Esophagus (tissue), 2 donors: ENCODE measurements around the gene BEND6. TPM values are rescaled to one million over a fixed set of nuclear protein-coding genes. Genes with fewer than 3 reads are reported as not detected.

Source experiments
- H3K27ac ChIP-seq, 2 donors: one replicate each; pipeline ENCODE4 v1.5.1; 2013; ENCODE audit warnings: low read depth in 2 of 2, mild to moderate bottlenecking in 2 of 2, inconsistent platforms in 1 of 2, low read length in 1 of 2, moderate library complexity in 1 of 2
- H3K27me3 ChIP-seq, 2 donors: one replicate each; pipeline ENCODE4 v1.6.1; 2013; ENCODE audit warnings: low read length in 2 of 2, control low read depth in 1 of 2, mild to moderate bottlenecking in 1 of 2; ENCODE audit not compliant: insufficient read depth in 2 of 2, control insufficient read depth in 1 of 2
- H3K36me3 ChIP-seq, 2 donors: one replicate each; pipeline ENCODE4 v1.6.1; 2013; ENCODE audit warnings: low read length in 1 of 2; ENCODE audit not compliant: control insufficient read depth in 2 of 2, insufficient read depth in 2 of 2
- H3K4me1 ChIP-seq, 2 donors: one replicate each; pipeline ENCODE4 v1.6.1; 2013; ENCODE audit warnings: low read length in 1 of 2; ENCODE audit not compliant: control insufficient read depth in 2 of 2, insufficient read depth in 2 of 2
- H3K4me3 ChIP-seq, 2 donors: one replicate each; pipeline ENCODE4 v1.5.1; 2013; ENCODE audit warnings: low read length in 2 of 2, mild to moderate bottlenecking in 2 of 2, low read depth in 1 of 2, moderate library complexity in 1 of 2
- H3K9me3 ChIP-seq, 2 donors: one replicate each; pipeline ENCODE4 v1.6.1; 2013; ENCODE audit warnings: mild to moderate bottlenecking in 2 of 2, low read depth in 1 of 2, low read length in 1 of 2, moderate library complexity in 1 of 2; ENCODE audit not compliant: control insufficient read depth in 2 of 2, insufficient read depth in 1 of 2
- WGBS, 2 donors: extraction: QIAGEN DNeasy Blood & Tissue Kit; methylation state at CpG; one replicate each; pipeline ENCODE4 v1.1.7; 2013; 5-methylcytosine and 5-hydroxymethylcytosine counted together
- polyA plus RNA-seq, 2 donors: library from polyadenylated mRNA; stranded (reverse); fragments of 200-250 nt; gene quantifications; one replicate each; pipeline ENCODE4 v1.2.3, GENCODE V29; 2013
- donor health status: healthy with polysubstance abuse.
- donor health status: Bipolar disorder and iron deficiency.

Gene BEND6
- polyA plus RNA-seq, 2 donors: 0.08 to 0.25 TPM

GRCh38 chr6:57013521-57013926 is 58.6 kb downstream of the BEND6 start:
- WGBS, 2 donors: 31 to 45% methylated on average over 4 of the region's 4 CpGs
- no peaks in the 10 kb centered on the region for H3K9me3 ChIP-seq

DNA sequence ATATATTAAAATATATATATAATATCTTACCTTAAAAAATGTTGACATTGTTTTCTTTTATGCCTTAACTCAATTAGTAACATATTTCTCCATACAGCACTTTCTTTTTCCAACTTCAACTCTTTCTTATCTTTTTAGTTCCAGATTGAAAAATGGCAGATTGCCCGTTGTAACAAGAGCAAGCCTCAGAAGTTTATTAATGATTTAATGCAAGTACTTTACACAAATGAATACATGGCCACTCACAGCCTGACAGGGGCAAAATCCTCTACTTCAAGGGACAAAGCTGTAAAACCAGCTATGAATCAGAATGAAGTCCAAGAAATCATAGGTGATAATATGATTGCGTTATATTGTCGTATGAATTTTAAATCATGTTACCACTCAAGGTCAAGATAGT is 62.2 kb downstream of the BEND6 start:
- H3K27ac ChIP-seq: no peak overlapping the region
- WGBS, 2 donors: 59 to 75% methylated on average over 3 of the region's 3 CpGs
- no peaks in the 10 kb centered on the region for H3K36me3 ChIP-seq
- H3K9me3 ChIP-seq: no peaks in the 10 kb centered on the region
- no peaks in the 10 kb centered on the region for H3K27me3 ChIP-seq
- H3K4me3 ChIP-seq: no peak overlapping the region
- no peaks in the 10 kb centered on the region for H3K4me1 ChIP-seq

More at GRCh38 chr6:57013521-57013926, 58.6 kb downstream of the BEND6 start:
- H3K4me1 ChIP-seq: no peaks in the 10 kb centered on the region
- H3K27ac ChIP-seq: no peak overlapping the region
- H3K4me3 ChIP-seq: no peak overlapping the region
- H3K27me3 ChIP-seq: no peaks in the 10 kb centered on the region
- no peaks in the 10 kb centered on the region for H3K36me3 ChIP-seq

DNA sequence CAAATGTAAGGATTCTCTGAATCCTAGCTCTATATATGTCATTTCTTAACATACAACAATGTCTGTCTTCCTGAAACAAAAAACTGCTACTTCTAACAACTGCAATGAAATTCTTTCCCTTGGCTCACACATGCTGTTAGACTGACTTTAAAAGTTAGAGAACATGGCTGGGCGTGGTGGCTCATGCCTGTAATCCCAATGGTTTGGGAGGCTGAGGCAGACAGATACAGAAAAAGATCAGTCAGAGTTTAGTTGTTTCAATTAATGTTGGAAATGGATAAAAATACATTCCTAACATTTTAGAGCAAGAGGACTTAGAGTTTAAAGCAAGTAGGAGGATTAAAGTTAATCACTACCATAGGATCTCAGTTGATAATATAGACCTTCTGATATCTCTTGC is 62.9 kb downstream of the BEND6 start:
- Histone ChIP-seq H3K4me3 (no peak overlapping the region), H3K4me1 (no peaks in the 10 kb centered on the region), H3K9me3 (no peaks in the 10 kb centered on the region), H3K27me3 (no peaks in the 10 kb centered on the region), H3K27ac (no peak overlapping the region), H3K36me3 (no peaks in the 10 kb centered on the region)
- 75 to 86% methylated on average over 1 of the region's 1 CpG for WGBS, 2 donors

DNA sequence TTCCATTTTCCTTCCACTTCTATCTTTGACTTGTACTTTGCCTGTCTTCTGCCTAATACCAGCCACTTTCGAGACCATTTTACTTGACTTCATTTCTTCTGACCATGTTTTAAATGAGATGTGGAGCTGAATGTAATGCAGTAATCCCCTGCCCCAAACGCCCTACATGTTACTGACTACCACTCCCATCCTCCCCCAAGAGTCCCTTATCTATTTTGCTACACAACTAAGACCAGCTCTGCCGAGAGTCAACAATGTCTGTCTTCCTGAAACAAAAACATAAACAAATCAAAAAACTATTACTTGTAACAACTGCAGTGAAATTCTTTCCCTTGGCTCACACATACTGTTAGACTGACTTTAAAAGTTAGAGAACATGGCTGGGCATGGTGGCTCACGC is 64.5 kb downstream of the BEND6 start:
- Histone ChIP-seq H3K4me3 (no peak overlapping the region), H3K36me3 (no peaks in the 10 kb centered on the region), H3K9me3 (no peaks in the 10 kb centered on the region), H3K27me3 (no peaks in the 10 kb centered on the region), H3K27ac (no peak overlapping the region), H3K4me1 (no peaks in the 10 kb centered on the region)
- 80 to 84% methylated on average over 4 of the region's 4 CpGs for WGBS, 2 donors

DNA sequence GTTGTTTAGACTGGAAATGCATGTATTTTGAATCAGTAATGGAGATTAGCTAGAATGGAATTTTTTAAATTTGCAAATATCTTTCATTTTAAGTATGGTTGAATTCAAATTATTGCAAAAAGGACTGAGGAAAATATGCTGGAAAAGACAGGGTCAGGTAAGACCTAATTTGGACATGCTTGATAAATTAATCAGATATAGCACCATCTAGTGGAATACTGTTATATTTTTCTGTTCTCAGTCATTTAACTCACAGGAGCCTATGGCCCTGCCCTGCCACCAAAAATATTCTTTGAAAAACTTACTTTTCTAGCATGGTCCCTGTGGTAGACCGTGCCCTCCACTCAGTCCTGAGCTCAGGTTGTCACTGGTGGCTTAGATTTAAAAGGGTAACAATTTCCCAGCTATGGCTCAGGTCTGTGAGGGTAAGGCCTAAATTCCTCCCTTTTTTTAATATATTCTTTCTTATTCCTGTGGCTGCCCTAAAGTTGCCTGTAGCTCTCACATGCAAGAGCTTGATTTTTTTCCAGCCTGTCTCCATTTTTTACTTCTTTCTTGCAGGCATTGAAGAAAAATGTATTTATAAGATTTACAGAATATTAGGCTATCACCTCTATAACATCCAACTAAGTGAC is 66.3 kb downstream of the BEND6 start:
- no peak overlapping the region for H3K4me3 ChIP-seq
- H3K9me3 ChIP-seq: peaks cover 0 to 2% of the 10 kb centered on the region in 2 donors
- H3K4me1 ChIP-seq: no peaks in the 10 kb centered on the region
- no peaks in the 10 kb centered on the region for H3K27me3 ChIP-seq
- H3K27ac ChIP-seq: no peak overlapping the region
- 9 to 11% methylated on average over 1 of the region's 1 CpG for WGBS, 2 donors
- H3K36me3 ChIP-seq: no peaks in the 10 kb centered on the region

GRCh38 chr6:57024321-57024720 is 69.4 kb downstream of the BEND6 start:
- Histone ChIP-seq H3K27ac (no peak overlapping the region), H3K9me3 (peaks cover 0 to 2% of the 10 kb centered on the region in 2 donors), H3K4me1 (no peaks in the 10 kb centered on the region), H3K36me3 (no peaks in the 10 kb centered on the region), H3K27me3 (no peaks in the 10 kb centered on the region), H3K4me3 (no peak overlapping the region)
- WGBS, 2 donors: 66 to 67% methylated on average over 2 of the region's 2 CpGs

DNA sequence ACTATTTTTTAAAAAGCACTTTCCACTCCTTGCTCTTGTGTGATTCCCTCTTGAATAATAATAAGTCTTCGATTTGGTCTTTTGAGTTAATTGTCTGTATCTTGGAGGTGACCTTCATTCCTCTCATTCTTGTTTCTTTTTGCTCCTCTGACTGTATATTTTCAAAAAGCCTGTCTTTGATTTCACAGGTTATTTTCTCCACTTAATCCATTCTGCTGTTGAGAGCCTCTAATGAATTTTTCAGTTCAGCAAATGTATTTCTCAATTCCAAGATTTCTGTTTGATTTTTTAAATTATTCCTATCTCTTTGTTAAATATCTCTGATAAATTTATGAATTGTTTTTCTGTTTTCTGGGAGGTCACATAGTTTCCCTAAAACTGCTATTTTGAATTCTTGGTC is 69.9 kb downstream of the BEND6 start:
- no peaks in the 10 kb centered on the region for H3K36me3 ChIP-seq
- no peak overlapping the region for H3K4me3 ChIP-seq
- H3K4me1 ChIP-seq: no peaks in the 10 kb centered on the region
- H3K9me3 ChIP-seq: peaks cover 0 to 2% of the 10 kb centered on the region in 2 donors
- H3K27me3 ChIP-seq: no peaks in the 10 kb centered on the region
- 87 to 94% methylated on average over 1 of the region's 1 CpG for WGBS, 2 donors
- no peak overlapping the region for H3K27ac ChIP-seq

GRCh38 chr6:57026001-57026400 is 71.1 kb downstream of the BEND6 start:
- Histone ChIP-seq H3K27me3 (no peaks in the 10 kb centered on the region), H3K4me3 (no peak overlapping the region), H3K27ac (no peak overlapping the region), H3K4me1 (no peaks in the 10 kb centered on the region), H3K9me3 (peaks cover 0 to 2% of the 10 kb centered on the region in 2 donors), H3K36me3 (no peaks in the 10 kb centered on the region)
- WGBS, 2 donors: 85 to 87% methylated on average over 1 of the region's 1 CpG

DNA sequence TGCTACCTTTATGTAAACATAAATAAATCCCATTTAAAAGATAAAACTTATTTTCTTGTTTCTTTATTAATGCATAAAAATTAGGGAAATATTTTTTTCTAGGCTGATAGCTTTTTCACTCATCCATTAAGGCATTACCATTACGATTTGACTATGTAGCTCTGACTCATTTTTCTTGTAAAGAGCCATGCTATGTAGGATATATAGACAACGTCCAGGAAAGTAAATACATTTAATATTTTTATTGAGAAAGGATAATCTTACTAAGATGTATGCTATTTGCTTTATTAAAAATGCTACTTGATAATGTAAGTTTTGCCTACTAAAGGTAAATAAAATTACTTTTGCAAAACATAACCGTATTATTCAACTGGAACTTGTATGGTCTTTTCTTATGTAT is 72.4 kb downstream of the BEND6 start:
- Histone ChIP-seq H3K36me3 (no peaks in the 10 kb centered on the region), H3K4me3 (no peak overlapping the region), H3K9me3 (peaks cover 0 to 2% of the 10 kb centered on the region in 2 donors), H3K4me1 (no peaks in the 10 kb centered on the region), H3K27me3 (no peaks in the 10 kb centered on the region), H3K27ac (no peak overlapping the region)
- WGBS, 2 donors: 78% methylated on average over 3 of the region's 3 CpGs

GRCh38 chr6:57029213-57029612 is 74.3 kb downstream of the BEND6 start:
- Histone ChIP-seq H3K27ac (no peak overlapping the region), H3K27me3 (no peaks in the 10 kb centered on the region), H3K4me1 (no peaks in the 10 kb centered on the region), H3K36me3 (no peaks in the 10 kb centered on the region), H3K9me3 (peaks cover 0 to 2% of the 10 kb centered on the region in 2 donors), H3K4me3 (no peak overlapping the region)
- WGBS, 2 donors: 84 to 92% methylated on average over 9 of the region's 9 CpGs
